ENCODE data around the gene BICC1.

The BICC1 gene

GRCh38 chr10:58608351-58608750 lies 95.7 kb downstream of the BICC1 start:
- DNase-seq (ENCODE audit: low read depth in 2 of 2): peak; percentile 7 to 16

DNA sequence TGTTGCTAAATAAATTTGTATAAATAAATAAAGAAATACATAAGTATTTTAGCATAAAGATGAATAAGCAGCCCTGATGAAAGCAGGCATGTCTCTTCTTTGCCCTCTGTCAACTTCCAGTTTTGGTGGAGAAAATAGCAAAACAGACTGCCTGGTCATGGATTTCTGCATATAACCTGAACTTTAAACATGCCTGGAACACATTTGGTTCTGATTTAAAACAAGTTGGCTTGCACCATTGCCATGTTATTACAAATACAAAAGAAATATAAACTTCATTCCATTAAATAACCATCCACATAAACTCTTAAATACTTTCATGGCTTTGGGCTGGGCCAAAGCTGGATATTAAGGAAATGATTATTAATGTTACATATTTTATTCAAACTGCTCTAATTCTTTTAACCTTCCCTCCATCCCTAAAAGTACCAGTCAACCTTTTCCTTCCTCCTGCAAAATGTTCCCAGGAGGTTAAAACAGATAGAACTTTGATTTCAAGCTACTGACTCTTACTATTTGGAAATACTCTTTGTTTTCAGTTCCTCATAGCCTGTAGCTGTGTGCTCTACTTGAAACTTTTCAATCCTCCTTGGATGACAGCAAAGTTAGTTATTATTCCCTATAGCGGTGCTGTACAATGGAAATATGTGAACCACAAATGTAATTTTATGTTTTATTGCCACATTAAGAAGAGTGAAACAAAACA lies 96.3 kb downstream of the BICC1 start:
- DNase-seq (ENCODE audit: low read depth in 2 of 2): peak; percentile 13 to 22

DNA sequence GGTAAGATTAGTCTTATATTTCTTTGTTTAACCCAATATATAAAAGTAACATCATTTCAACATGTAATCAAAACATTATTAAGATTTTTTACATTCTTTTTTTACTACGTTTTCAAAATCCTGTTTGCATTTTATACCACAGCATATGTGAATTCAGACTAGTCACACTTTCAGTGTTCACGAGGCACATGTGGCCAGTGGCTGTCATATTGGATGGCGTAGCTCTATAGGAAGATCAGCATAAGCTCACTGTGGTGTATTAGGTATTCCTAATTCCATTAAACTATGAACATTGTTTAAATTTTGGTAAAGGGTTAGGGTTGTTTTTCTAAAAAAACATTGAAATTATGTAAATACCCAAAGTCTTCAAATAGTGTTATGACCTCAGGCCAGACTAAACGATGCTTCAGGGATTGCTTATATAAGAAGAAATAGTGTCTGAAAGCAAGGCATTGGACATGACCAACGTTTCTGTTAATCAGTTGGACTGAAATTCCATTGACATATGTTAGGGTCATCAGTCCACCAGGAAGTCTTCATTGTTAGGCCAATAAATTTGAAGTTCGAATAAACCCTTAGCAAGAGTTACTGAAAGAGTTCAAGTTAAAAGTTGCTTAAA lies 97.0 kb downstream of the BICC1 start:
- peak; percentile 11 to 13 for DNase-seq (ENCODE audit: low read depth in 2 of 2)

DNA sequence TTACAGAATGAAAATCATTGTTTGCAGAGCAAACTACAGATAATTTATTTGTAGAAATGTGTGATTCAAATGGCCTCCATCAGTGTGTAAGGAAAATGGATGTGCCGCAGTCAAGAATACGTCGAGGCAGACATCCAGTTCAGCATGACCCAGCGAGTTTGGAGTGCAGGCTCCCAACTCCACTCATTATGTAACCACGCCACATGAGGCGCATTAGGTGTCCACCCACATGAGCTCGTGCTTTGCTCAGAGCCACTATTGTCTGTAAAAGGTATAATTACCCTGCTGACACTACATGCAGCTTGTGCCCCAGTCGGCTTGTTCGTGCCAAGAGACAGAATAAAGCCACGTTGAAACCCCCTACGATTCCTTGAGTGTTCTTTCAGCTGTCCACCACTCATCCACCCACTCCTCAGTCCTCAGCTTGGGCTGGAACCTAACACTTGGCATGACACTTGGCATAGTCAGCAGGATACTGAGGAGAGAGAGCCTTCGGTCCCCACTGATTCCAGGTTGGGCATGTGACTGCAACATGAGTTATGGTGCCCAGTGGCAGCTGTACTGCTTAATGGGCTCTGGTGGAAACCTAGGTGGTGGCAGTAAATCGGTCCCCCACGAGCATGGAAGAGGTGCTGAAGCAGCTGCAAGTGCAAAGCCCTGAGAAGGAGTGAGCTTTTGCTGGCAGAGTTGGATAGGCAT lies 102.7 kb downstream of the BICC1 start:
- no peak for DNase-seq (ENCODE audit: low read depth in 2 of 2)

- DNase-seq (ENCODE audit: low read depth in 2 of 2): no peak
These were observed 105.5 kb downstream of the BICC1 start for GRCh38 chr10:58618158-58618676.

DNA sequence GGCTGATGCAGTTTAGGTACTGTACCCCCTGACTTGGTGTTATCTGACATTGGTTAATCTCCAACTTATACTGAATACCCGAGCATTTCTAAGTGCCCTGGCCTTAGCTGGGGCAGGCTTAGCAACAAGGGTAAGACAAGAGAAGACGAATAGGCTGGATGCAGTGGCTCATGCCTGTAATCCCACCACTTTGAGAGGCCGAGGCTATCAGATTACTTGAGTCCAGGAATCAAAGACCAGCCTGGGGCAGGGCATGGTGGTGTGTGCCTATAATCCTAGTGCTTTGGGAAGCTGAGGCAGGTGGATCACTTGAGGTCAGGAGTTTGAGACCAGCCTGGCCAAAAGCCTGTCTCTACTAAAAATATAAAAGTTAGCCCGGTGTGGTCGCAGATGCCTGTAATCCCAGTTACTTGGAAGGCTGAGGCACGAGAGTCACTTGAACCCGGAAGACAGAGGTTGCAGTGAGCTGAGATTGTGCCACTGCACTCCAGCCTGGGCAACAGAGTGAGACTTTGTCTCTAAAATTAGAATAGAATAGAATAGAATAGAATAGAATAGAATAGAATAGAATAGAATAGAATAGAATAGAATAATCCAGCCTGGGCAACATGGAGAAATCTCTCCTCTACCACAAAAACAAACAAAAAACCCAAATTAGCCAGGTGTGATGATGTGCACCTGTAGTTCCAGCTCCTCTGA lies 108.9 kb downstream of the BICC1 start:
- DNase-seq (ENCODE audit: low read depth in 2 of 2): no peak

DNA sequence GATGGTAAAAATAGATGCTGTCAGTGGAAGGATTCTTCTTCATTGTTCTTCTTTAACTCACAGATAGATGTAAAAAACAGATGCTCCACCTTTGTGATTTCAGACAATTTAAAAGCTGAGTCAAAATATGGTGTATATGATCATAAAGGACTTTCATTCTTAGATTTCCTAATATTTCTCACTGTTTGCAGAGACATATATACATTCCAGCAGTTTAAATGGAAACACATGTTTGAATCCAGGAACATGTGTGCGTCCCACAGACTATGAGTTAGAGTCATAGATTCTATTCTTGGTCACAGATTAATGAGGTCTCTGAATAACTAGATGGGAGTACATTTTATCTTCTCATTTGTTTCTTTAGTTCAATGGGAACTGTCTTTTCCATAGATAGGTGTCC lies 109.6 kb downstream of the BICC1 start:
- peak; percentile 86 to 88 for DNase-seq (ENCODE audit: low read depth in 2 of 2)

DNA sequence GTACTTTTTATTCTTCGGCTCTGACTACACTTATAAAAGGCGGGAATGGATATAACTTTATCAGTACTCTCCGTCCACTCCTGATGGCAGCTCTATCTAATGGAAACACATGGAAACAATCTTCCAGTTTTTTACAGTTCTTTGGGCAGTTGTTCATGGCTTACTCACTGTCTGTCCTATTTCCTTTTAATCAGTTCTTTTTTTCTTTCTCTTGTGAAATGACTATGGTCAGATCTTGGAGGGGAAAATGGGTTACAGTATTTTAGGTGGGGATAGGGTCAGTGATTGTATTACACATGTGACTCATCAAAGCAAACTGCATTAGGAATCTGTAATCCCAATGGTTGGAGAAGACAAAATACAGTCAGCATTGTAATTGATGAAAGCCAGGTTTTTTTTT lies 112.4 kb downstream of the BICC1 start:
- DNase-seq (ENCODE audit: low read depth in 2 of 2): peak; percentile 88 to 89

DNA sequence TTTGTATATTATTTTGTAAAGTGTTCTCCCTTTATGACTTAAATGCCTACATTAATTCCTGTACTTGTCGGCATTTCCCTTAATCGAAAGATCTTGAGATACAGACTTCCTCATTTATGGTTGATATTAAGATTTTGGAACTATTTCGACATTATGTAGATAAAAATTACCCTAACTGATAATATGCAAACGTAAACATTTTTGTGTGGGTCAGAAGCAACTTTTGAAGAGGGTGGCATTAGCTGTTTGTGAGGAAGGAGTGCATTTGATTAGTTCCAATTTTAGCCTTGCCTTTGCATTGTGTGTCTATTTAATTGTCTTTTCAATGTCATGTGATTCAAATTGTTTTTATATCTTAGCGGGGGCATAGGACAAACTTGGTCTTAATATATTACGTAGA lies 114.7 kb downstream of the BICC1 start:
- no peak for DNase-seq (ENCODE audit: low read depth in 2 of 2)

GRCh38 chr10:58631715-58632114 lies 119.0 kb downstream of the BICC1 start:
- DNase-seq (ENCODE audit: low read depth in 2 of 2): no peak

- no peak for DNase-seq (ENCODE audit: low read depth in 2 of 2)
These were observed 119.5 kb downstream of the BICC1 start for GRCh38 chr10:58632216-58632615.

- DNase-seq (ENCODE audit: low read depth in 2 of 2): peak in 1 of 2 experiments; percentile 56
These were observed 124.7 kb downstream of the BICC1 start for GRCh38 chr10:58637352-58637751.

DNA sequence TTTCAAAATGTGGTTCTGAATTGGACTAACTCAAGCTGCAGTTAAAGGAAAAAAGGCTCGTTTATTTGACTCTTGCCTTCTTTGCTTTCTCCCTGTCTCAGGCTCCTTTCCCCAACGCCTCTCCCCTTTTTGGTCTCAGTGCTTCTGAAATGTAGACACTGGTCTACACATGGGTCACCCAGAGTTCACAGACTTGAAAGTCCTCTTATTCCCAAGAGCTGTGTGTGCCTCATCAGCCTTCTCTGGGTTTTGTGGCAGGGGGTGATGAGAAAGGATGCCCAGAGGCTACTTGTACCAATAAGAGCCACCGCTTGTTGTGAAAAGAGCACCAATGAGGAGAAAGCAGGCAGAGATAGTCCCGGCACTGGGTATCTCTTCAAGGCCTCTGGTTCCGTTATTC lies 125.7 kb downstream of the BICC1 start:
- DNase-seq (ENCODE audit: low read depth in 2 of 2): no peak

DNA sequence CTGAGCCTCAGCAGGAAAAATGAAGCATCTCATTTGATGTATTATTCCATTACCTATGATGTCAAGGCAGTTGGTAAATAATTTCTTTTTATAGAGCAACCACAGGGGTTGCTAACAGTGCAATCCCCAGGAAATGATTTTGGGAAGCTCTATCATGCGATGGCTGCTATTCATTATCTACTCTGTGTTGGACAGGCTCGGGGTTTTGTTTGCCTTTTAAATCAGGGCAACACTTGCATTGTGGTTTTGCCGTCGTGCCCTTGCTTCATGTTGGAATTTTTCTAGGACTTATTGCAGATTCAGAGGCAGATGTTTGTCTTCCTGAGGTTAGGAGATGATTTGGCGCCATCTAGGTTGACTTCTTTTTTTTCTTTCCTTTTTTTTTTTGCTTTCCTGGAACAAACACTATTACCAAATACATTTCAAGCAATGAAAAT lies 128.4 kb downstream of the BICC1 start:
- DNase-seq (ENCODE audit: low read depth in 2 of 2): peak; percentile 99

- peak; percentile 70 to 77 for DNase-seq (ENCODE audit: low read depth in 2 of 2)
These were observed 129.0 kb downstream of the BICC1 start for GRCh38 chr10:58641708-58642107.

GRCh38 chr10:58642283-58642682 lies 129.6 kb downstream of the BICC1 start:
- DNase-seq (ENCODE audit: low read depth in 2 of 2): no peak

GRCh38 chr10:58642916-58643428 lies 130.3 kb downstream of the BICC1 start:
- no peak for DNase-seq (ENCODE audit: low read depth in 2 of 2)

DNA sequence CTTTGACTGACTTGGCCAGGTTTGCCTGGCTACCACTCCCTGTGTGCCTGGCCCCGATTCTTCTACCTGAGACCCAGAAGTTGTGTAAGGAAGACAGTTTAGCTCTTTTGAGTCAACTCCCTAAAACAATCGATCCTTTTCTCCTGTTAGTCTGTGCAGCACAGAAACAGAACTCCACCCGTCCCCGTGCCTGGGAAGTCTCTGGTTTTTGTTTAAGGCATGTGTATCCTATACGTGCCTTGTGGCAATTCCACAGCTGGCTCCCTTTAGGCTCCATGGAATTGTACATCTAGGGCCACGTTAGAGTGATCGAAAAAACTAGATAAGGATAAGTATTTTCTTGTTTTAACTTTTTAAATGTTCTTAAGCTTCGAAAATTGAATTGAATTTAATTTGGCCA lies 131.6 kb downstream of the BICC1 start:
- no peak for DNase-seq (ENCODE audit: low read depth in 2 of 2)

GRCh38 chr10:58645416-58646146 lies 132.9 kb downstream of the BICC1 start:
- no peak for DNase-seq (ENCODE audit: low read depth in 2 of 2)

DNA sequence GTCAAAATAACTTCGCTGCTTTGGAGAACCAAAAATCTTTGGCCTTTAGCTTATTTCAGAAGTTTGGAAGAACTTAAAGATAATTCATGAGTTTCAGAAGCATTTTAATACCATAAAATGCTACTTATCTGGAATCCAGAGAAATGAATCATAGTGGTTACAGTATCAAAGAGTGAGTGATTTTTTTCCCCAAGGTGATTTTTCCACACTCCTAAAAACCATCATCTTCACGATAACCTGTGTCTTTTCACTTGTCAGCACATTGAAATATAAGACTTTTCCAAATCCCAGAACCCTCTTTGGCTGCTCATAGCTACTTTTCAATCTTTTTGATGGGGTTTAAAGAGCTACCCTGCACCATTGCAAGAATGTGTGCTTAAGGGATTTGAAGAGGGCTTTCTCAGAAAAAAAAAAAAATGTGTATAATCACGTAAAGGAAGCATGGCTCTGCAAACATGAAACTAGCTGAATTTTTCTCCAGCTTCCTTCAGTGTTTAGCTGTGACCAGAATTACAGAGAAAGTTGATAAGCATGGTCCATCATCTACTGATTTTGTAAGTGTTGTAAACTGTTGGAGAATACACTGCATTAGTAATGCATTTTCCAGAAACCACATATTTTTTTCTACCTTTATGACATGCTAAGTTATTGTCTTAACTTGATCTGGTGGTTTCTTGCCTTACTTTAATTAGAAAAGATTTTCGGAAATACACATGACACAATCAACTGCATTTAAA lies 134.9 kb downstream of the BICC1 start:
- peak; percentile 31 to 38 for DNase-seq (ENCODE audit: low read depth in 2 of 2)

Measured in fibroblast of skin of left quadriceps (primary cell).